Epidermal melanocyte (primary cell): ENCODE data around the gene ELF4.
A peak's percentile ranks its signal among the peaks of the same experiment; 100 is the strongest.

Source experiments
- DNase-seq: peaks from one replicate; pipeline ENCODE4 v3.0.0; 2011; ENCODE audit warnings: low spot score; ENCODE audit not compliant: insufficient read length

The ELF4 gene

DNA sequence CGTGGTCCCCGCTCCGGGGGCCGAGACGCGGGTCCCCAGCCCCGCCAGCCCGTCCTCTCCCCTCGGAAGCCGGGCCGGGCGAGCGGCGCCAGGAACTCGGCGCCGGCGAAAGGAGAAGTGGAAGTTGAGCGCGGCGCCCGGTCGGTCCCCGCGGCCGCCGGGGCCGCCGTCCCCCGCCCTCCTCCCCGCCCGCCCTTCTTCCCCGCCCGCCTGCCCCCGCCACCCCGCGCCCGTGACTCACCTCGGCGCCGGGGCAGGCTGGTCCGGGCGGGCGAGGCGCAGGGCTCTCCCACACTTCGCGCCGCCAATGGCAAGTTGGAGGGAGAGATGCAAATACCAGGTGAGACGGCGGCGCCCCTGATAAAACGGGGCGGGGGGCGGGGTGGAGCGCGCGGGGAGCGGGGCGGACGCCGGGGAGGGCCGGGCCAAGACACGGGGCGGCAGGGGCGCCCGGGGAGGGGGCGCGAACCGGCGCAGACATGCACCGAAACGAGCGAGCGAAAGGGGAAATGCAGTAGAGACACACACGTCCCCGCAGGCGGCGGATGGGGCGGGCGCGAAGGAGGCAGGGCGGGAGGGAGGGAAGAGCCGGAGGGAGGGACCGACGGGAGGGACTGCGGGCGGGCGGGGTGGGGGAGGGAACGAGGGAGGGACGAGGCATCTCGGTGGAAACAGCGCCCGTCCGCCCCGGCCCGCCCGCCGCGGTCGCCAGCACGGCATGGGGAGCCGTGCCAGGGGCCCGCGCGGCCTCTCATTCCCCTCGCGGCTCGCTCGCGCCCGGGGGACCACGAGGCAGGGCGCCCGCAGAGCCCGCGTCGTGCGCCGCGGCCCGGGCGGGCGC lies at the start of gene ELF4:
TSS of gene ELF4 (minus strand) at position 119 of the 841 bp plus-strand sequence. CDS start 29,167 bp downstream, outside the sequence.
- DNase-seq: no peak

DNA sequence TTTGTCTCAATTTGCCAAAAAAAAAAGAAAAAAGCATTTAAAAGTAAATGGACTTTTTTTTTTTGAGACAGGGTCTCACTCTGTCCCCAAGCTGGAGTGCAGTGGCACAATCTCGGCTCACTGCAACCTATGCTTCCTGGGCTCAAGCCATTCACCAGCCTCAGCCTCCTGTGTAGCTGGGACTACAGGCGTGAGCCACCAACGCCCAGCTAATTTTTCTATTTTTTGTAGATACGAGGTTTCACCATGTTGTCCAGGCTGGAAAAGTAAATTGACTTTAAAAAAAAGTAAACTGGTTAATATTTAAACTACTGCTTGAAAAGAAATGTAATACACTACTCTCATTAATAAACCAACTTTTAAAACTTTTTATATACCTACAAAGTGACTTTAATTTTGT lies 49.5 kb upstream of the ELF4 start:
- DNase-seq: no peak

DNA sequence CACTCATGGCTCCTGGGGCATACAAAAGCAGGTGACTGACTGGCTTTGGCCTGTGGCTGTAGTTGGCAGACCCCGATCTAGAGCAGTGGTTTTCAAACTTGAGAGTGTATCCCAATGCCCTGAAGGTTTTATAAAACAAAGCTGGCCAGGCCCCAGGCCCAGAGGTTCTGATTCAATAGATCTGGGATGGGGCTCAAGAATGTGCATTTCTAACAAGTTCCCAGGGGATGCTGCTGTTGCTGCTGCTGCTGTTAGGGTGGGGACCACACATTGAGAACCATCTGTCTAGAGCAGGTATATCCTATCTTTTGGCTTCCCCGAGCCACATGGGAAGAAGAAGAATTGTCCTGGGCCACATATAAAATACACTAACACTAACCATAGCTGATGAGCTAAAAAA lies 48.0 kb upstream of the ELF4 start:
- DNase-seq: no peak

DNA sequence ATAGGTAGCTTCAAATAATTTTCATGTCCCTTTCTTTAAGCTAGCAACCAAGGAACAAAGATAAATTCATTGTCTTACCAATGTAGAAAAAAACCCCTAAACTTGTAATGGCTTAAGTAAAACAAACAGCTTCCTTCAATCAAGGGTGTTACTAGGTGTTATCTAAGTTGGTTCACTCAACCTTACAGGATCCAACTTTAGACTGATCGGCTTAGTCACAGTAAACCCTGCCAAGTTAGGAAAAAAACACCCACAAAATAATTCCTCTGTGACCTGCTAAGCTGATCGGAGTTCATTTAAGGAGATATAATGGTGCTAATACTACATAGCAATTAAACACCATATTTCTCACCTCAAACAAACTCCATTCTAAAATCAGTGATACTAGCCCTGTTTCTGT lies 45.3 kb upstream of the ELF4 start:
- no peak for DNase-seq

DNA sequence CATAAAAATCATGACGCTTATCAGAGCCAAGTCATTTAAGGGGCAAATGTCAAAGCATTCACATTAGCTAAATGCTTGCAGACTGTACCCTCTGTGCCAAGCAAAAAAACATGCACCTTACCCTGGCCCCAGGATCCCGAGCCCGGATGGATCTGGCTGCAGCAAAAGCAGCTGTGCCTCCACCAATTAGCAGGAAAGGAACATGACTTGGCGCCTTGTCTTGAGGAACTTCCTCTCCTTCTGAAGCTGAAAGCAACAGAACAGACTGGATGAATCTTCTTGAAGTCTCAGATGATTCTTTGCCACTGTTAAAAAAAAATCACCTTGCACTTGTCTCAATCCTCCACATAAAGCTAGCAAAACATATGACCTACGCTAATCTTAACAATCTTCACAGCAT lies 37.3 kb upstream of the ELF4 start:
- DNase-seq: no peak

DNA sequence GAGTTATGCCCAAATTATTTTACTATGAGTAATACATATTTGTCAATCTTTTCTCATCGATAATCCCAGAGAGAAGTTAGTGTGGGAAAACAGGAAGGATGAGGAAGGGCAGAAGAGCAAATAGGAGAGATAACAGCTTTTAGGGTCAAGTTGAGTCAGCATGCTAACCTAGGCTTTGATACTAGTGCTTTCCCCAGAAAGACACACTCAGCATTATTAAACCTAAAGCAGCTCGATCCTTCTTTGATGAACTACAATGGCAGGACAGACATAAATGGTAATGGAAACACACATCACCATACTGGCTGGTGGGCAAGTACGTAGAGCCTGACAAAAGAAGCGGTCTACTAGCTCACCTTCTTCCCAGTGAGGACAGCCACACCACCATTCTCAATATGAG lies 34.8 kb upstream of the ELF4 start:
- DNase-seq: no peak

DNA sequence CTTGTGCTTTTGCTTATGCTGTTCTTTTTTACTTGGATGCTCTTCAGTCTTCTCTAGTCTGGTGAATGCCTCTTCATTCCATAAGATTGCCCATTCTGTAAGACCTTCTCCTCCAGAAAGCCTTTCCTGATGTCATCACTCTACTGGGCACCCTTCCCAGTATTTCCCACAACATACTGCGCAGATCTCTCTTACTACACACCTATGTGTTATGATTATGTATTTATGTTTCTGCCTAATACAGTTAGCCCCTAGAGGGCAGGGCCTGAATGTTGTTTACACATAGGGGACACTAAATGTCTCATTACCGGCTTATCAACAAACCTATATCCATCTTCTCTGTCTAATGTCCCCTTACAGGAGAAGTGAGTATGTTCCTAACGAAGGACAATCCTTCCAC lies 34.2 kb upstream of the ELF4 start:
- no peak for DNase-seq

DNA sequence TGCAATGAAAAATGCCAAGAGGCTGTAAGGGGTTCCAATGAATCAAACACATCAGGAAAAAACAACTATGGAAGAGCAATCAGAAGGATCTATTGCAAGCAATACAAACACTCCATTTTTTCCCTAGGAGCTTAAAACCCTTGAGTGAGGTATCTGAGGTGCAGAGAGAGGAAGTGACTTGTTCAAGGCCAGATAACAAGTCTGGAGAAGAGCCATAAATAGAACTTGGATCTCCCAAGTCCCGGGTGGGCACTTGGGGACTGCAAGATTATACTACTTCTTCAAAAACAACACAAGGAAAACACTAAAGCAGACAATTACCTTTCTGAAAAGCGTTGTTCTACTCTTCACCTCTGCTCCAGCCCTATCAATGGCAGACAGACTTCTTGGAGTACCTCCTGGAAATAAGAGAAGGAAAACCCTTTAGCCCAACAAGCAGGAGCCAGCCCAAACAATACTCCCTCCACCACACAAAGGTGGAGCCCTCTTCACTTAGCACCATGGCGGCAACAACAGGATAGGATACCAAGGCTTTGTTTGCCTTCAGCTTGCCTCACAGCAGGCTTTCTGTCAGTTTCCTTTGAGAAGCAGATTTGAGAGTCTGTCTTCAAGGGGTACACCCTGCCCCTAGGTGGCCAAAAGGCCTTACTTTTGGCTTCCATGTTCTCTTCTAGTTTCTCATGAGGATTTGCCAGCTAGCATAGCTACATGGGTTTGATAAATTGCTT lies 29.3 kb upstream of the ELF4 start:
- no peak for DNase-seq

DNA sequence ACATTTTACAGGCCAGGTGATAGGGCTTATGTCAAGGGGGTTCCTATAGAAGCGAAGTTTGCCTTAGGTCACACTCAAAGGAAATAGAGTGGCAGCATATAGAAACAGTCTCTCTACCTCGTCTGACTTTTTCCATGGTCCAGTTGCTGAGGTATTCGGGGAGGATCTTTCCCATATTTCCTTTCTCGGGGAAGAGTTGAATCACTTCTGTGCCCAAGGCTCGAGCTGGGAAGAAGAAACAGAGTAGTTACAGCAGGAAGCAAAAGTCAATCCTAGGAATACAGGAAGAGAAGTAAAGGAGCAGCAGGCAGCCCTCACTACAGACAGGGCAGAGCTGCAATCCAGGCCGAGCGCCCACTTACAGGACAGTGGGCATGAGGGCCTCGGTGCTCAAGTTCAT lies 26.7 kb upstream of the ELF4 start:
- DNase-seq: no peak

DNA sequence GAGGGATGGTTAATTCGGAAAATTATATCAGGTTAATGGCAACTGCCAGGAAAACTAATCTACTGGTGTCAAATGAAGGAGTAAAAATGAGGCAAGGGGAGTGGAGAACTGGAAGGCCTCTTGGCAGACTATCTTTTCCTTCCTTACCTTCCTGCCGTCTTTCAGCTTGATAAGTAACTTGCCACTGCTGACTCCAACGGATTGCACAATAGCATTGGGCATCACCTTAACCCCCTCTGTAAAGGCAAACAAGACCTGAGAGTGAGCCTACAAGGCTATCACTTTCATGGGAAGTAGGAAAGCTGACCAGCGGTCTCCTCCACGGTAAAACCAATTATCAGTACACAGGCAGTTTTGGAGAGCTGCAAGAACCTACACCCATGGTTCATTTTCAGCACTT lies 26.2 kb upstream of the ELF4 start:
- no peak for DNase-seq

DNA sequence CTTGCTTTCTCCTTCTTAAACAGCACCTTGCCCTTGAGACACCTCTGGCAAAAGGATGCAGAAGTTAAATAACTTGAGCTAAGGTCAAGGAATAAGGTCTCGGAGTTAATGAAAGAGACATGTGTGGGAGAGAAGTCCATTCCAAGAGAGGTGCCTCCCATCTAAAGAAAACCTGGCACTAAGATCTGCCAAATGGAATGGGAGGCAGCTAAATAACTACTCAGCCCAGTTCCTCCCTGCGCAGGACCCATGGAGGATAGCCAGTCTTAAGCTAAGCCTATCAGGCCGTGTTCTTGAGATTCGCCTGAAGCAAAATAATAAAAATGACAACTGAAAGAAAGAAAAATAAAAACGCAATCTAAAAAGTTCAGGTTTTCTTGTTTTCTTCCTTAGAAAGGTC lies 20.7 kb upstream of the ELF4 start:
- no peak for DNase-seq

DNA sequence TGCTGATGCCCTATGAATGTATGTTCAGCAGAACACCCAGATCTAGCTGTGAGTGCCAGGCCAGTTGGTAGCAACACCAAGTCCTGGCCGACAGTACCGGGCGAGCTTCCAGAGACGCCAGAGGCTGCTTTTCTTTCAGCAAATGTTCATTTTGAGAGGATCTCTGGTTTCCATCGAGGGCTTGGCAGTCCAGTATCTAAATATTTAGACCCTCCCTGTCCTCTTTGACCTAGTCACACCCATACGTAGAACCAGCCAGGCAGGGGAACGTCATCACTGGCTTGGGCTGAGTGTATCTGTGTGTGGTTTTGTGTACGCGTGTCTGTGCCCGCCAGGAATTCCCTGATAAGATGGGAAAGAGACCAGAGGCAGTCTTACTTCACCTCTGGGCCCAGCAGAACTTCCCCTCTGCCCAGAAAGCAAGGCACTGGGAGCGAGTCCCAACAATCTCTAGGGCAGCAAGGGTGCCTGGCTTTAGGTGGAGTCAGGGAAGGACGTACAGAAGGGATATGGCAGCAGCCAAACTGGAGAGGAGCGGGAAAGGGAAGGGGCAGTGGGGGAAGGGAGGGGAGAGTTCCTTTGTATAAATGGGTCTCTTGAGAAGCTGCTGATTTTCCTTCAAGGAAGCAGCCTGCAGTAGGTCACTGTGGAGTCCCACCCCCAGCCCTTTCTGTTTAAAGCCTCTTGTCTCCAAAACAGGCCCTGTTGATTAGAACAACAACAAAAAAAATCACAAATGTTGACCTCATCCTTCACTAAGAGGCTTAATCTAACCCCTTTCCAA lies 15.0 kb upstream of the ELF4 start:
- DNase-seq: no peak

DNA sequence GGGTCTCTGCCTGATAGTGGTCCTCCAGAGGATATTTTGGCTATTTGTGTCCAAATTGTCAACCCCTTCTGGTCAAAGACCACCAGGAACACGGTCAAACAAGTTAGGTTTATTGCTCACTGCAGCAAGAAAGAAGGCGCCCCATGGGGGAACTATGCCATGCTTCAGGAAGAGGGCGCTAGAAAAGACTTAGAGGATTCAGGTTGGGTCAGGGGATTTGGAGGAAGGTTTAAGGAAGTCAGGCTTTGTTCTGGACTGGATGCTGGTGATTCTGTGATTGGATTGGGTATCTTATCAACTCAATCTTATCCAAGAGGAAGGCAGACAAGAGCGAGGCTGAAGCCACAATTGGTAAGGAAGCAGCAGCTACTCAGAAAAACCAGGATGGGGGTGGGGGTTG lies 14.3 kb upstream of the ELF4 start:
- no peak for DNase-seq

DNA sequence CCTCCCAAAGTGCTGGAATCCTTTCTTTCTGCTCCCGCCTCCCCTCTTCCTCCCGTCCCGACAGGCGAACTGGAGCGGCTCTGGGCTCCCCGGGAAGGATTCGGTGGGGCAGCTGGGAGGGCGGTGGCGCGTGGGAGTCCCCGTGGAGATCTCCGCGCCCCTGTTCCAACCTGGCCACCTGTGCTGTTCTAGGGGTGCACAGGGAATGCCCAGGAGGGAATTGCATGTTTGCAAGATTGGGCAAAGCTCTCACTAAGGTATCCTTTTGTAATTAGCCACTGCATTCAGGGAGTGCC lies 11.2 kb upstream of the ELF4 start:
- DNase-seq: no peak

DNA sequence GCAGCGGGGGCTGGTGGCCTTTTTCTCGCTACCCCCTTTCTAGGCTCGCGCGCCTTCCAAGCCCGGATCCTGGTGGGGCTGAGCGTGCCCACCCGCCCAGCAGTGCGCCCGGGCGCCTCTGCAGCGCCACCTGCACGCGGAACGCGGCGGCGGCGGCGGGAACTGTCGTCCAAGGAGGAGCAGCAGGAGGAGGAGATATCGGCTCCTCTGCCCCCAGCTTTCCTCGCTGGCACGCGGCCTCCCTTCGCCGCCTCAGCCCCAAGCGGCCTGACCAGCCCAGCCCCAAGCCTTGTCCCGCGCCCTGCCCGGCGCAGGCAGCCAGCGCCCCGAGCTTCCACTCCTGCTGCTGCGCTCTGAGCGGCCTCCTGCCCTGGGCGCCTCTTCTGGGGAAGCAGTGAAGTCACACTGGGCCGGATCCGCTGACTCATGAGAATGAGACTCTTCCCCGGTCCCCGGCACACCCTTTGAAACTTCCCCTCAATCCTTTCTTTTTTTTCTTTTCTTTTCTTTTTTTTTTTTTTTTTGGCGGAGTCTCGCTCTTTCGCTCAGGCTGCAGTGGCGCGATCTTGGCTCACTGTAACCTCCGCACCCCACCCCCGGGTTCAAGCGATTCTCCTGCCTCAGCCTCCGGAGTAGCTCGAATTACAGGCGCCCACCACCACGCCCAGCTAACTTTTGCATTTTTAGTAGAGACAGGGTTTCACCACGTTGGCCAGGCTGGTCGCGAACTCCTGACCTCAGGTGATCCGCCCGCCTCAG lies 10.6 kb upstream of the ELF4 start:
- peak; percentile 51 for DNase-seq

DNA sequence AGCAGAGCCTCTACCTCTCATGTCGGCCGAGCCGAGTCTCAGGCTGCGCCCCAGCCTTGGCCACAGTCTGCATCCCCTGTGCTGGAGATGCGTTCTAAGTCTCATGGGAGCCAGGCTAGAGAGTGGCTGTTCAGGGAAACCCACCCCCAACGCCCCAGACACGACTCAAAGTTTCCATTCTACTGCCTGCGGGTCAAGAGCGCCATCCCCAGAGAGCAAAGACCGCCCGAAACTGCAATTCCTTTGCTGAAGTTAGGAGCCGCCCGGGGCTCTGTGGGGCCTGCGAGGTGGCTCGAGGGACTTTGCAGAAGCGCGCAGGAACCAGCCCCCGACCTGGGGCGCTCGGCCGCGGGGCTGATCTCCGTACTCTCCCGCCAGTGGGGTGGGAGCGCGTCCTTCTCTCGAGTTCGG lies 10.0 kb upstream of the ELF4 start:
- no peak for DNase-seq

DNA sequence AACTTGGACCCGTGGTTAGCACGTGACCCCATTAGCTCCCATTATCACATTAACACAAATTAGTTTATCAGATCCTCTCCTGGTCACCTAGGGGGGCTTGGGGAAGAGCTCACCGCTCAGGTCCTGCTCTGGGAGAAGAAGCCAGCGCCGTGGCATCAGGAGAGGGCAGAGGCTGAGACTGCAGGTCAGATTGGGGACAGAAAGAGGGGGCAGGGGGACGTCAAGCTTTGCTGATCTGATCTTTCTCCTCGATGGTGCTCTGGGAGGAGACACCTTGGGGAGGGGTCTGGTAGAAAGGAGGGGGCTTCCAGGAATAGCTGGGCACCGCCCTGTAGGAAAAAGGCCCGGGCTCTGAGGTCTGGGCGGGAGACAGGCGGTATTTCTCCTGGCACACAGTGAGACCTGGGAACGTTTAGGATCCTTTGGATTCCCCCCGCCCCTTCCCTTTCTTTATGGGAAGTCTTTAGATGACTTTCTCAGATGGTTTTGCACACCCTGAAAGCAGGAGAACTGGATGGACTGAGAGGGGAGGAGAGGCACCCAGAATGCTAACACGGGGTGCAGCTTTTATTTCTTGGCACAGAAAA lies 9.1 kb upstream of the ELF4 start:
- no peak for DNase-seq

DNA sequence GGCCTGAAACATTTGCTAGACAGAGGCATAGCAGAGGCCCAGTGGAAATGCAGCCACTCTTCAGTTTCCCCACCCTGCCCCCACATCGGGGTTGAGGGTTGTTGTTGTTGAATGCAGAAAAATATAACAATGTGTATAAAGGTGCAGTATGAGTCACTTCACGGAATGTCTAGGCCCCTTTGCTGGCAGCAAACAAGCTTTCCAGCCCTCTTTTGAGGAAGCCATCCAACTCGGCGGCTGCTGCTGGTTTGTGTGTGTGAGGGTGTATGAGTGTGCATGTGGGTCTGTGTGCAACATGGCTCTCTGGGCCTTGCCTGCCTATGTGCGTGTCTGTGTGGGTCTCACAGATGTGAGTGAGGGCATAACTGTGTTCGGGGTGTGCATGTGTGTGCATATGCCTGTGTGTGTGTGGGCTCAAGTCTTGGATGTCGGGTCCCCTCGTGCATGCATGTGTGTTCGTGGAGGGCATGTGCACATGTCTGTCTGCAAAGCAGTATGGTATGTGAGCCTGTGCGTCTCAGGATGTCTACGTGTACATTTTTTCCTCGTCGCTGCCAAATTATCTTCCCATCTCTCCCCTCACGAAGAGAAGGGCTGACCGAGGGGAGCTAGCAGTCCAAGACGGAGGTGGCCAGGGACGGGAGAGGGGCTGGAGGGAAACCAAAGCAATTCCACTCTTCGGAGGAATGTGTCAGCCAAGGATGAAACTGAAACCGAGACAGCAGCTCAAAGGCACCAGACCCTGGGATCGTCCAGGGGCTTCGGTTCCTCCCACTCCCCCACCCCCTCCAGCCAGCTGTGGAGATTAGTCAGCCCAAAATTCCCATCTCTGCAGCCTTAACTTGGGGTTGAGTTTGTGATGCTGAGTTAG lies 8.4 kb upstream of the ELF4 start:
- DNase-seq: no peak

DNA sequence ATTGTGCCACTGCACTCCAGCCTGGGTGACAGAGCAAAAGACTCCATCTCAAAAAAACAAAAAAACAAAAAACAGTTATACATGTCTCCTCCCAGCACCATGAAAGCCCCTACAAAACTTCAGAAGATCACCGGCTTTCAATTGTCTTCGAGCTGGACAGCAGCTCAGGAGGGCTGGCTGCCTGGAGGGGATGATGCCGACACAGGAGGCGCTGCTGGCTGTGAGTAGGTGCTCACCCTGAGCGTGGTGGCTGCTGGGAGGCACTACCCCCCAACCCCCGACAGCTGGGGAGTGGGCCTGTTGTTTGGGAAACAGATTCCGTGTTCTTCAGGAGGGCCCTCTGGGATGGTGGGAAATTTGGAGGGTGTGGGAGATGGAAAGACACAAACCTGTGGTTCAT lies 6.9 kb upstream of the ELF4 start:
- no peak for DNase-seq
